SK-N-SH (cell line): ENCODE results near the gene PROM1. TPM values are rescaled to one million over a fixed set of nuclear protein-coding genes. Genes with fewer than 3 reads are reported as not detected.

Experiments used
- CTCF ChIA-PET: fragments of 300-600, 350-600 bp; formaldehyde crosslinking; extraction: SDS; loops from one replicate; lab custom pipeline; 2021; lab: Yijun Ruan, JAX
- POLR2A ChIA-PET: fragments of 350-600 bp; sonication (Branson Sonifier 250); formaldehyde crosslinking; extraction: SDS; loops from one replicate; lab custom pipeline; 2020; ENCODE audit warnings: antibody characterized with exemption, inconsistent platforms; lab: Yijun Ruan, JAX
- DNase-seq: peaks from one replicate; pipeline ENCODE4 v3.0.0; 2012
- H2AFZ ChIP-seq: fragments of 200-600 bp; sonication (generic); 2 replicates; pipeline ENCODE4 v1.8.1; 2016; ENCODE audit warnings: antibody characterized with exemption, mild to moderate bottlenecking, low read depth
- H3F3A ChIP-seq: fragments of 200-600 bp; sonication (generic); replicated peaks from 2 replicates; pipeline ENCODE3; 2016; ENCODE audit warnings: antibody characterized with exemption, mild to moderate bottlenecking; ENCODE audit not compliant: insufficient read depth
- H3K27ac ChIP-seq, 2 experiments: fragments of 200-500 bp in 1 of 2; fragments of 200-600 bp in 1 of 2; sonication (Bioruptor generic) in 1 of 2; sonication (generic), shearing (Covaris generic) in 1 of 2; 2 replicates each; pipeline versions ENCODE4 v1.5.1 to v1.6.1; 2014 to 2016; ENCODE audit warnings: low read depth in 2 of 2, inconsistent platforms in 1 of 2, low read length in 1 of 2, mild to moderate bottlenecking in 1 of 2, mixed read lengths in 1 of 2
- H3K27me3 ChIP-seq: fragments of 200-600 bp; sonication (generic), shearing (Covaris generic); 2 replicates; pipeline ENCODE4 v1.6.1; 2016; ENCODE audit warnings: mixed run types; ENCODE audit not compliant: insufficient read depth
- H3K36me3 ChIP-seq, 2 experiments: fragments of 200-500 bp in 1 of 2; fragments of 200-600 bp in 1 of 2; sonication (Bioruptor generic) in 1 of 2; sonication (generic) in 1 of 2; replicated peaks in 1 of 2; 2 replicates each; pipeline versions ENCODE3 to v1.5.1; 2014 to 2016; ENCODE audit warnings: low read length in 1 of 2, mild to moderate bottlenecking in 1 of 2; ENCODE audit not compliant: insufficient read depth in 2 of 2, control insufficient read depth in 1 of 2
- H3K4me1 ChIP-seq, 2 experiments: fragments of 200-500 bp in 1 of 2; fragments of 200-600 bp in 1 of 2; sonication (Bioruptor generic) in 1 of 2; sonication (generic), shearing (Covaris generic) in 1 of 2; 2 replicates each; pipeline versions ENCODE4 v1.5.1 to v1.6.1; 2014 to 2016; ENCODE audit warnings: low read depth in 1 of 2, low read length in 1 of 2, mixed run types in 1 of 2; ENCODE audit not compliant: insufficient read depth in 2 of 2, control insufficient read depth in 1 of 2
- H3K4me2 ChIP-seq: fragments of 200-600 bp; sonication (generic), shearing (Covaris generic); 2 replicates; pipeline ENCODE4 v1.6.1; 2017; ENCODE audit warnings: mixed run types
- H3K4me3 ChIP-seq, 2 experiments: fragments of 200-500 bp in 1 of 2; fragments of 200-600 bp in 1 of 2; sonication (Bioruptor generic) in 1 of 2; sonication (generic), shearing (Covaris generic) in 1 of 2; 2 replicates each; pipeline versions ENCODE4 v1.5.1 to v1.8.1; 2014 to 2016; ENCODE audit warnings: low read depth in 2 of 2, inconsistent platforms in 1 of 2, low read length in 1 of 2, mild to moderate bottlenecking in 1 of 2, mixed read lengths in 1 of 2, moderate library complexity in 1 of 2
- H3K79me2 ChIP-seq: fragments of 200-600 bp; sonication (generic); 2 replicates; pipeline ENCODE4 v1.8.1; 2017; ENCODE audit warnings: mild to moderate bottlenecking; ENCODE audit not compliant: insufficient read depth
- H3K9ac ChIP-seq: fragments of 200-600 bp; sonication (generic); 2 replicates; pipeline ENCODE4 v1.6.1; 2017; ENCODE audit warnings: mixed run types
- H3K9me2 ChIP-seq: fragments of 200-600 bp; sonication (generic); 2 replicates; pipeline ENCODE4 v1.6.1; 2017; ENCODE audit warnings: mixed run types
- H3K9me3 ChIP-seq: fragments of 200-600 bp; sonication (generic); 2 replicates; pipeline ENCODE4 v1.6.1; 2017; ENCODE audit warnings: mixed run types, mild to moderate bottlenecking, moderate library complexity
- H4K20me1 ChIP-seq: fragments of 200-600 bp; sonication (generic); 2 replicates; pipeline ENCODE4 v1.6.1; 2017; ENCODE audit warnings: mild to moderate bottlenecking, mixed run types; ENCODE audit not compliant: insufficient read depth
- EP300 ChIP-seq, 2 experiments: IDR thresholded peaks; 2 replicates each; pipeline versions ENCODE4 v1.4.0 to v1.6.1; 2012; ENCODE audit warnings: borderline replicate concordance in 1 of 2, low read depth in 1 of 2, low read length in 1 of 2
- FOXJ3 ChIP-seq: sonication (generic); formaldehyde crosslinking; IDR thresholded peaks from 2 replicates; pipeline ENCODE4 v1.5.1; 2020; ENCODE audit warnings: mild to moderate bottlenecking, missing genetic modification reagents
- MXI1 ChIP-seq: IDR thresholded peaks from 2 replicates; pipeline ENCODE4 v1.6.1; 2012; ENCODE audit warnings: mild to moderate bottlenecking, low read depth, low read length, improper control_type of control experiment
- PBX3 ChIP-seq: IDR thresholded peaks from 2 replicates; pipeline ENCODE4; 2012
- SIN3A ChIP-seq: IDR thresholded peaks from 2 replicates; pipeline ENCODE4 v1.6.1; 2012; ENCODE audit warnings: low read depth, mild to moderate bottlenecking, low read length, moderate library complexity, borderline replicate concordance
- USF2 ChIP-seq: fragments of 150-350 bp; IDR thresholded peaks from 2 replicates; pipeline ENCODE4 v1.6.1; 2017; ENCODE audit warnings: antibody characterized with exemption, low read length, low read depth, borderline replicate concordance
- WGBS: methylation state at CpG from one replicate; pipeline ENCODE4 v1.1.6; 2017; ENCODE audit warnings: low lambda C conversion rate; 5-methylcytosine and 5-hydroxymethylcytosine counted together
- polyA plus RNA-seq, 3 experiments: library from polyadenylated mRNA; depleted of rRNA; stranded (reverse); fragments of >200 nt; gene quantifications; 2 replicates each; pipeline ENCODE4 v1.2.3, GENCODE V29; 2012
- TF ChIP-seq, protein P1 (sequence below): IDR thresholded peaks from 2 replicates; pipeline ENCODE4 v1.4.0; 2012; ENCODE audit warnings: low read depth
- TF ChIP-seq, protein P2 (sequence below): fragments of 200-600 bp; sonication (generic); IDR thresholded peaks from 2 replicates; pipeline ENCODE4 v1.6.1; 2017; ENCODE audit warnings: antibody characterized with exemption, mild to moderate bottlenecking, moderate library complexity

The PROM1 gene
- polyA plus RNA-seq, 1 of the 3 experiments (the other 2 are of a cell fraction), result not detected

DNA sequence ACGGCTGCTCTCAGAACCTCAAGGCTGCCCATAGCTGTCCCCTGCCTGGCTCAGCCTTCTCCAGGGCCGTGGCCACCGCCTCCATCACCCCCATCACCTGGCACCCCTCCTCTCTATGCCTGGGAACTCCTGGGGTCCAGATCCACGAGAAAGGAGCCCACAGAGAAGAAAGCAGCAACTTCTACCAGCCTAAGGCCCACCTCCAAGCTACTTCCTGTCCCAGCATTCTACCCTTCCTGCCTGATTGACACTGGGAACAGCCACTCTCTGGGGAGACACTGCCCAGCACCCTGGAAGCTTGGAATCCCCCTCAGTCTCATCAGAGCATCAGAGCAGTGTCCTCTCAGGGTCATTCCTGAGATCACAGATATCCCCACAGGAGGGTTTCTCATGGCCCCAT, 36.9 kb upstream of the PROM1 start:
- Histone ChIP-seq H3K79me2 (no peaks in the 10 kb centered on the region), H3K4me1 (peaks cover 0 to 2% of the 10 kb centered on the region in 2 experiments; a peak in 1 of 4 replicates), H3K9me3 (no peaks in the 10 kb centered on the region), H3K27me3 (no peaks in the 10 kb centered on the region), H3F3A (no peaks in the 10 kb centered on the region), H2AFZ (peak overlapping the region; percentile 46; the same call in 1 of the 2 replicates), H3K36me3 (no peaks in the 10 kb centered on the region), H3K4me2 (no peak overlapping the region), H3K4me3 (no peak overlapping the region), H3K27ac (no peak overlapping the region), H3K9me2 (no peaks in the 10 kb centered on the region), H4K20me1 (no peaks in the 10 kb centered on the region), H3K9ac (no peak overlapping the region)
- WGBS, result 10% methylated on average over 3 of the region's 4 CpGs
- POLR2A ChIA-PET, result no interaction called here
- CTCF ChIA-PET, result no interaction called here
- no peak for DNase-seq
- TF ChIP-seq FOXJ3 (CRISPR knock-in tag), result no peak
- TF ChIP-seq, protein P1, sequence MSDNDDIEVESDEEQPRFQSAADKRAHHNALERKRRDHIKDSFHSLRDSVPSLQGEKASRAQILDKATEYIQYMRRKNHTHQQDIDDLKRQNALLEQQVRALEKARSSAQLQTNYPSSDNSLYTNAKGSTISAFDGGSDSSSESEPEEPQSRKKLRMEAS, result no peak
- TF ChIP-seq USF2, result no peak
- TF ChIP-seq PBX3, result peak; percentile 69
- TF ChIP-seq, protein P2, sequence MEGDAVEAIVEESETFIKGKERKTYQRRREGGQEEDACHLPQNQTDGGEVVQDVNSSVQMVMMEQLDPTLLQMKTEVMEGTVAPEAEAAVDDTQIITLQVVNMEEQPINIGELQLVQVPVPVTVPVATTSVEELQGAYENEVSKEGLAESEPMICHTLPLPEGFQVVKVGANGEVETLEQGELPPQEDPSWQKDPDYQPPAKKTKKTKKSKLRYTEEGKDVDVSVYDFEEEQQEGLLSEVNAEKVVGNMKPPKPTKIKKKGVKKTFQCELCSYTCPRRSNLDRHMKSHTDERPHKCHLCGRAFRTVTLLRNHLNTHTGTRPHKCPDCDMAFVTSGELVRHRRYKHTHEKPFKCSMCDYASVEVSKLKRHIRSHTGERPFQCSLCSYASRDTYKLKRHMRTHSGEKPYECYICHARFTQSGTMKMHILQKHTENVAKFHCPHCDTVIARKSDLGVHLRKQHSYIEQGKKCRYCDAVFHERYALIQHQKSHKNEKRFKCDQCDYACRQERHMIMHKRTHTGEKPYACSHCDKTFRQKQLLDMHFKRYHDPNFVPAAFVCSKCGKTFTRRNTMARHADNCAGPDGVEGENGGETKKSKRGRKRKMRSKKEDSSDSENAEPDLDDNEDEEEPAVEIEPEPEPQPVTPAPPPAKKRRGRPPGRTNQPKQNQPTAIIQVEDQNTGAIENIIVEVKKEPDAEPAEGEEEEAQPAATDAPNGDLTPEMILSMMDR, result no peak

DNA sequence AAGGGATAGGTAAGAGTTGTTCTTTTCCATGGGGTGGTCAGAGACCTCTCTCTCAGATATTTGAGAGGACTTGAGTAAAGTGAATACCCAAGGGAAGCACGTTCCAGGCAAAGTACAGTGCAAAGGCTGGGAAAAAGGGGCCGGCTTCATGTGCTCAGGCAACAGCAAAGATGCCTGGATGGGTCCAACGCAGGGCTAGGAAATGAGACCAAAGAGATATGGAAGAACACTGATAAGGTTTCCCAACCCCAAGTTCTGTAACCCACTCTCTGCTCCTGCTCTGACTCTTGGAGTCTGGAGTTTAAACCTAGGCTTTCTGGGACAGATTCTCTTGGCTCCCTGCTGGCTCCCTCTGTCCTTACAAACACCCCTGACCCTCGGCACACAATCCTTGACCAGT, 36.2 kb upstream of the PROM1 start:
- Histone ChIP-seq H3F3A (no peaks in the 10 kb centered on the region), H2AFZ (no peak overlapping the region), H3K9ac (no peak overlapping the region), H3K36me3 (no peaks in the 10 kb centered on the region), H3K27me3 (no peaks in the 10 kb centered on the region), H3K79me2 (no peaks in the 10 kb centered on the region), H3K9me3 (no peaks in the 10 kb centered on the region), H3K27ac (no peak overlapping the region), H3K4me1 (no peaks in the 10 kb centered on the region; a peak in 1 of 4 replicates), H3K4me3 (no peak overlapping the region), H4K20me1 (no peaks in the 10 kb centered on the region), H3K9me2 (no peaks in the 10 kb centered on the region), H3K4me2 (no peak overlapping the region)
- CTCF ChIA-PET, result no interaction called here
- 36% methylated on average over 4 of the region's 4 CpGs for WGBS
- POLR2A ChIA-PET, result no interaction called here
- TF ChIP-seq MXI1, result no peak
- no peak for TF ChIP-seq SIN3A
- TF ChIP-seq EP300 (IDR thresholded peaks at IDR 0.05; ENCODE audit: borderline replicate concordance in 1 of 2, low read depth in 1 of 2, low read length in 1 of 2), result no peak
- DNase-seq, result no peak
